ENCODE results near the gene FAF1. TPM values are rescaled to one million over a fixed set of nuclear protein-coding genes. Genes with fewer than 3 reads are reported as not detected.
"Not testable (repeated sequence)": the region's sequence is repeated elsewhere in the genome, so short reads cannot be mapped to it uniquely, and the experiment has no call there.

The FAF1 gene
- total RNA-seq, 1 experiment from 2014 or later = 114 TPM

DNA sequence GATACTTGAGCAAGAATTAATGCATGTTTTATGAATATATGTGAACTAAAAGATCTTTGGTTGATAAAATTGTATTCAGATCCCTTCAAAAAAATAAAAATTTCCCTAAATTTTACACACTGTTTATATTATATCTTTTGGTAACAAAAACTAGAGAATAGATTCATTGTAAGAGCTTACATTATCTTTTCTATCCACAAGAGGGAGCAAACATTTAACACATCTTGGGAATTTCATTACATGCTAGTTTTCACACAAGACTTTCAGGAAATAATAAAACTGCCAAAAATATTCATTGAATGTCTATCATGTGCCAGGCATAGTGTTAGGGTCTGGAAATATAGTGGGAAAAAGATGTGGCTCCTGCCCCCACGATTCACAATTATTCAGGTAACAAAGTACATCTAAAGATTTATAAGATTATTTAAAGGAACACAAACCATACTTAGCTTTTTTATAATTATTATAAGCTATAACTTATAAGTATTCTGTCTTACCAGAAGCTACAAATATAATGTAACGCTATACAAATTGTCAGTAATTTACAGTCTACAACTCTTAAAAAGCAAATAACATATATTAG lies 30.6 kb downstream of the FAF1 start:
- DNase-seq (ENCODE audit: low spot score) = peak; percentile 49
- in situ Hi-C loops (cut with HindIII; ENCODE audit: low sequenced_read_pairs) = no loop called here

DNA sequence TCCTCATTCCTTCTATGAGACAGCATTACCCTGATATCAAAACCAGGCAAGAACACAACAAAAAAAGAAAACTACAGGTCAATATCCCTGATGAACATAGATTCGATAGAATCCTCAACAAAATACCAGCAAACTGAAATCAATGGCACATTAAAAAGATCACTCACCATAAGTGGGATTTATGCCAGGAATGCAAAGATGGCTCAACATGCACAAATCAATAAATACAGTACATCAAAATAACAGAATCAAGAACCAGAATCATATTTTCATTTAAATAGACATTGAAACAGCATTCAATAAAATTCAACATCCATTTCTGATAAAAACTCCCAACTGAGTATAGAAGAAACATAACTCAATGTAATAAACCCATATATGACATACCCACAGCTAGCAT lies 36.5 kb downstream of the FAF1 start:
- in situ Hi-C loops (cut with HindIII; ENCODE audit: low sequenced_read_pairs) = no loop called here
- no peak for DNase-seq (ENCODE audit: low spot score)

DNA sequence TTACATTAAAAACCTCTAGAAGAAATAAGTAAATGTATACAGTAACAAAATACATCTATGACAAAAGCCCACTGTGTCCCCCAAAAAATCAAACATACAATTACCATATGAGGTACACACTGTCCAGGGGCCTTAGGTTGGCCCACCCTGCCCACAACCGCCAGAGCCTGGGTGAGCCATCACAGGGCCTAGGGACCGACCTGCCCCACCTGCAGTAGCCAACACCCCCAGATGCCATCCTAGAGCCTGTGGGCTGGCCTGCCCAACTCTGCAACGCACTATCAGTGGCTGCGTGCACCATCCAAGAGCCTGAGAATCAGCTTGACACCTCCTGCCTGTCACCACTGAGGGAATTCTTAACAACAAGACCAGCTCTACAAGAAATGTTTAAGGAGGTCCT lies 39.0 kb downstream of the FAF1 start:
- DNase-seq (ENCODE audit: low spot score) = no peak
- in situ Hi-C loops (cut with HindIII; ENCODE audit: low sequenced_read_pairs) = no loop called here

DNA sequence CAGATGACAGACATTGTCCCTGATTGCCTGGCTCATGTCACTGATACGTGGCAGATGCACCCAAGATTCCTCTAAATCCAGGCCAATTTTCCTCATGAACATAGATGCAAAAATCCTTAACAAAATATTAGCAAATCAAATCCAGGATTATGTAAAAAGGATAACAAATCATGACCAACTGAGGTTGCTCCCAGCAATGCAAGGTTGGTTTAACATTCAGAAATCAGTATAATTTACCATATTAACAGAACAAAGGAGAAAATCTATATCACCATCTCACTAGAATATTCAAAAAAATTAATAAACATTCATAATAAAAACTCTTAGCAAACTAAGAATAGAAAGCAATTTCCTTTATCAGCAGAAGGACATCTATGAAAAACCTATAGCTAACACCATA lies 39.7 kb downstream of the FAF1 start:
- in situ Hi-C loops (cut with HindIII; ENCODE audit: low sequenced_read_pairs) = no loop called here
- DNase-seq (ENCODE audit: low spot score) = no peak

DNA sequence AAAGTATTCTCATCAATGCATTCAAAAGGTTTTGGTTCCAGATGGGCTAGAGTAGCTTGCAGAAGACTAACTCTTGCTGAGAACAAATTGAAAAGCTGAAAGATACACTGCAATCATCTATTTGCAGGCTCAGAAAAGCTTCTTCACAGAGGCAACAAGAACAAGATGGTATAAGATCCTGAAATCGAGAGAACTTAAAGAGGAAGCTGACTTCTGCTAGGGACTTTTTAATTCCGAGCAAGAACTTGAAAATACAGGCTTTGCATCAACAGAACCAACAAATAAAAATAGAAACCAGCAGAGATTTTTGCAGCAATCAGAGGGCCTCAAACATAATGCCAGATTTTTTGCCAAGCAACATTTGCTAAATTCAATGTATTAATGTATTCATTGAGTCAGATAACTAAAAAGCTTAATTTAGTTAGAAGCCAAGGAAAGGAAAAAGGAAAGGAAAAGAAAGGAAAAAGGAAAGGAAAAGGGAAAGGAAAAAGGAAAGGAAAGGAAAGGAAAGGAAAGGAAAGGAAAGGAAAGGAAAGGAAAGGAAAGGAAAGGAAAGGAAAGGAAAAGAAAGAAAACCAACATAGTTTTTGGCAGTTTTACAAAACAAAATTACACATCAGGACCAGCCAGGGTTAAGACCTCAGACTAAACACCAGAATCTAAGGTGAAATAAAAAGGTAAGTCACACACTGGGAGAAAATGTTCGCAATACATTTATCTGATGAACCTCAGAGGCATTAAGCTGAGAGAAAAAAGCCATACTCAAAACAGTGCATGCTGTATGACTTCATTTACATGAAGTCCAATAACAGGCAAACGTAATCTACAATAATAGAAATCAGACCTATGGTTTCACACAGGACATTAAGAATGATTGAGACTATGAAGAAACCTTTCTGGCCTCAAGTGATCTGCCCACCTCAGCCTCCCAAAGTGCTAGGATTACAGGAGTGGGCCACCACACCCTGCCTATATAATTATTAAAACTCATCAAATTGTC lies 42.6 kb downstream of the FAF1 start:
- in situ Hi-C loops (cut with HindIII; ENCODE audit: low sequenced_read_pairs) = no loop called here
- DNase-seq (ENCODE audit: low spot score) = no peak

DNA sequence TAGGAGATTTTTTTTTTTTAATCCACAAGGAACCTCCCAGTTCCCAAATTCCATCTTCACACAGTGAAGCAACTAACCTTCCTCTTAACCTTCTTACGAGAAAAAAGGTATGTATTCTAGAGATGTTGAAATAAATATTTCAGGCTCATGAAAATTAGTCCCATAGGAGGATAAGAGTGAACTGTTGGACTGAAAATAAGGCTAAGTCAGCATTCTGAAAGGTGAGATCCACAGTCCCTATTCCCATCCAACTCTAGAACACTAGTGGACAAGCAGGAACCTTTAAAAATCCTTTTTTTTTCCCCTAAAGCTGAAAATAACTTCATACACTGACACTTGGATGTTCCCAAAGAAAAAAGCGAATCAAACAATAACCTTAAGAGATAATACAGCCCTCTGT lies 44.4 kb downstream of the FAF1 start:
- no peak for DNase-seq (ENCODE audit: low spot score)
- in situ Hi-C loops (cut with HindIII; ENCODE audit: low sequenced_read_pairs) = no loop called here

GRCh38 chr1:50913954-50914353 lies 46.1 kb downstream of the FAF1 start:
- DNase-seq (ENCODE audit: low spot score) = no peak
- in situ Hi-C loops (cut with HindIII; ENCODE audit: low sequenced_read_pairs) = no loop called here

DNA sequence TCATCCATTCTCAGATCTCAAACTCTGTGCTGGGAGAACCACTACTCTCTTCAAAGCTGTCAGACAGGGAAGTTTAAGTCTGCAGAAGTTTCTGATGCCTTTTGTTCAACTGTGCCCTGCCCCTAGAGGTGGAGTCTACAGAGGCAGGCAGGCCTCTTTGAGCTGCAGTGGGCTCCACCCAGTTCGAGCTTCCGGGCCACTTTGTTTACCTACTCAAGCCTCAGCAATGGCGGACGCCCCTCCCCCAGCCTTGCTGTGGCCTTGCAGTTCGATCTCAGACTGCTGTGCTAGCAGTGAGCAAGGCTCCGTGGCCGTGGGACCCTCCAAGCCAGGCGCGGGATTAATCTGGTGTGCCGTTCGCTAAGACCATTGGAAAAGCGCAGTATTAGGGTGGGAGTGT lies 49.7 kb downstream of the FAF1 start:
- DNase-seq (ENCODE audit: low spot score); in situ Hi-C loops (cut with HindIII; ENCODE audit: low sequenced_read_pairs): not testable (repeated sequence)

DNA sequence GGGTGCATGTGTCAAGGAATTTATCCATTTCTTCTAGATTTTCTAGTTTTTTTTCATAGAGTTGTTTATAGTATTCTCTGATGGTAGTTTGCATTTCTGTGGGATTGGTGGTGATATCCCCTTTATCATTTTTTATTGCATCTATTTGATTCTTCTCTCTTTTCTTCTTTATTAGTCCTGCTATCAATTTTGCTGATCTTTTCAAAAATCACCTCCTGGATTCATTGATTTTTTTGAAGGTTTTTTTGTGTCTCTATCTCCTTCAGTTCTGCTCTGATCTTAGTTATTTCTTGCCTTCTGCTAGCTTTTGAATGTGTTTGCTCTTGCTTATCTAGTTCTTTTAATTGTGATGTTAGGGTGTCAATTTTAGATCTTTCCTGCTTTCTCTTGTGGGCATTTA lies 52.5 kb downstream of the FAF1 start:
- in situ Hi-C loops (cut with HindIII; ENCODE audit: low sequenced_read_pairs); DNase-seq (ENCODE audit: low spot score): not testable (repeated sequence)

GRCh38 chr1:50906050-50906449 lies 54.0 kb downstream of the FAF1 start:
- DNase-seq (ENCODE audit: low spot score); in situ Hi-C loops (cut with HindIII; ENCODE audit: low sequenced_read_pairs): not testable (repeated sequence)

DNA sequence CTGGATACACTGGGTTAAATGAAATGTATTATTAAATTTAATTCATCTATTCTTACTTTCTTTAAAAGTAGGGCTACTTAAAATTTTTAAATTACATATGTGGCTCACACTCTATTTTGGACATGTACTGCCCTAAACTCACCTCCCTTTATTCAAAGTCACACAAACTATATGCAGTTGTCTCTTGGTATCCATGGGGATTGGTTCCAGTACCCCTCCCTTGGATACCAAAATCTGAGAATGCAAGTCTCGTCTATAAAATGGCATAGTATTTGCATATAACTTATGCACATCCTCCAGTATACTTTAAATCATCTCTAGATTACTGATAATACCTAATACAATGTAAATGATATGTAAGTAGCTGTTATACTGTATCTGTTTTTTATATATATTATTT lies 57.6 kb downstream of the FAF1 start:
- in situ Hi-C loops (cut with HindIII; ENCODE audit: low sequenced_read_pairs) = no loop called here
- DNase-seq (ENCODE audit: low spot score) = no peak

DNA sequence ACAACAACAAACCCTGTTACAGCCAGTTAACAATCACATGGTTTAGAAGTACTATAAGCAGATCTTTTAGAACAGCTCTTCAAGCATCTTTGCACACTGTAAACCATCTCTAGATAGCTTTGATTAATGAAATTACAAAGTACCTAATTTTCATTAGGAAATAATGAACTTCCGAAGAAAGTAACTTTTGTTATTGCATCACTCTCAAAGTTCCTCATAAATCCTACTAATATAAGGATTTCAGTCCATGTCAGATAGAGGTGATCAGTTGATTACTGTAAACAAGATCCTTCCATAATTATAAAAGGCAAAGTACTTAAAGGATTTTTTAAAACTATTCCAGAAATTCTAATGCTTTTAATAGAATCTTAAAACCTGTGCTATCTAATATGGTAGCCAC lies 58.2 kb downstream of the FAF1 start:
- in situ Hi-C loops (cut with HindIII; ENCODE audit: low sequenced_read_pairs) = no loop called here
- DNase-seq (ENCODE audit: low spot score) = no peak

GRCh38 chr1:50898773-50899172 lies 61.3 kb downstream of the FAF1 start:
- in situ Hi-C loops (cut with HindIII; ENCODE audit: low sequenced_read_pairs) = no loop called here
- DNase-seq (ENCODE audit: low spot score) = no peak

GRCh38 chr1:50894340-50894739 lies 65.7 kb downstream of the FAF1 start:
- in situ Hi-C loops (cut with HindIII; ENCODE audit: low sequenced_read_pairs) = no loop called here
- DNase-seq (ENCODE audit: low spot score) = no peak

DNA sequence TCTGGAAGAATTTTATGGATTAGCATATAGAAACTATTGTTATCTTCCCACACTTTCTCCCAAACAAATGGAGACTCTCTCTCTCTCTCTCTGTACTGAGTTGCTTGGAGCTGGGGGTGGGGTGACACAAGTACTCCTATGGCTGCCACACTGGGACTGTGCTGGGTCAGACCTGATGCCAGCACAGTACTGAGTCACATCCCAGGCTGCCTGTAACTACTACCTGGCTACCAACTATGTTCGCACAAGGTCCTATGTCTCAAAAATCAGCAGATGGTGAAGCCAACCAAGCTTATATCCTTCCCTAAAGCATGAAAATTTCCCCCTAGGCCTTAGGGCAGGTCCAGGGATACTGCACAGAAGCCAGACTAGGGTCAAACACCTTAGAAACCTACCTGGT lies 66.6 kb downstream of the FAF1 start:
- in situ Hi-C loops (cut with HindIII; ENCODE audit: low sequenced_read_pairs) = no loop called here
- DNase-seq (ENCODE audit: low spot score) = no peak

- in situ Hi-C loops (cut with HindIII; ENCODE audit: low sequenced_read_pairs) = not testable (repeated sequence)
Measured at GRCh38 chr1:50887555-50887954, 72.5 kb downstream of the FAF1 start.

GRCh38 chr1:50880373-50880772 lies 79.7 kb downstream of the FAF1 start:
- in situ Hi-C loops (cut with HindIII; ENCODE audit: low sequenced_read_pairs) = no loop called here
- no peak for DNase-seq (ENCODE audit: low spot score)

More at GRCh38 chr1:50887555-50887954, 72.5 kb downstream of the FAF1 start:
- not testable (repeated sequence) for DNase-seq (ENCODE audit: low spot score)

- in situ Hi-C loops (cut with HindIII; ENCODE audit: low sequenced_read_pairs) = no loop called here
- no peak for DNase-seq (ENCODE audit: low spot score)
Measured at GRCh38 chr1:50879137-50879536, 80.9 kb downstream of the FAF1 start.

DNA sequence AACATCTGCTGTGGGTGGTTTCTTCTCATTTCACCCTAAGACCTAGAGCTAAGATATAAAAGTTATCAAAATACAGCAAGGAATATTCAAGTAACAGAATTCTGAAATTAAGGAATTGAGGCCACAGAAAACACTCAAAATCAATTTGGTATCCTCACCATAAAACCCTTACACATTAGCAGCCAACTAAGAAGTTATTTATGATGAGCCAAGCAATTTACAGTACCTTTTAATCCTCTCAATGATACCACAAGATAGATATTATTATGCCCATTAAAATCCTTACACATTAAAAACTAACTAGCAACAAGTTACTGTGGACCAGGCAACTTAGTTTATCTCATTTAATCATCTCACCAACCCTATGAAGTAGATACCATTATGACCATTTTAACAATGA lies 81.6 kb downstream of the FAF1 start:
- in situ Hi-C loops (cut with HindIII; ENCODE audit: low sequenced_read_pairs) = no loop called here
- DNase-seq (ENCODE audit: low spot score) = no peak

GRCh38 chr1:50877641-50878040 lies 82.4 kb downstream of the FAF1 start:
- no peak for DNase-seq (ENCODE audit: low spot score)
- in situ Hi-C loops (cut with HindIII; ENCODE audit: low sequenced_read_pairs) = no loop called here
